Tibial nerve (tissue), 3 donors: ENCODE data around the gene KRT79.

ENCODE experiments used
- CTCF ChIP-seq, 5 experiments: fragments of 200-600 bp in 3 of 5; fragments of 450-650 bp in 2 of 5; sonication (generic) in 3 of 5; IDR thresholded peaks; one replicate each; pipeline ENCODE4 v1.5.1; 2016 to 2019; ENCODE audit warnings: antibody characterized with exemption in 5 of 5, mild to moderate bottlenecking in 3 of 5, moderate library complexity in 2 of 5
- POLR2A ChIP-seq, 2 donors: fragments of 450-650 bp; IDR thresholded peaks; one replicate each; pipeline ENCODE4 v1.6.1; 2017; ENCODE audit warnings: antibody characterized with exemption in 2 of 2, mild to moderate bottlenecking in 2 of 2, moderate library complexity in 2 of 2

GRCh38 chr12:52813885-52814709 is 20.0 kb downstream of the KRT79 start, which contains the start of gene KRT4:
- no peak for TF ChIP-seq CTCF (IDR thresholded peaks at IDR 0.05)
- no peak for TF ChIP-seq POLR2A (IDR thresholded peaks at IDR 0.05)
